CD14-positive monocyte (primary cell): ENCODE data around the gene PAPPA. TPM values are rescaled to one million over a fixed set of nuclear protein-coding genes. Genes with fewer than 3 reads are reported as not detected.

ENCODE experiments used
- DNase-seq, 3 donors: peaks; one replicate each; pipeline ENCODE4 v3.0.0-alpha.2; 2011 to 2022
- H2AFZ ChIP-seq: 2 replicates; pipeline ENCODE4 v1.6.0; 2012; ENCODE audit warnings: mild to moderate bottlenecking, low read depth, low read length, inconsistent platforms; ENCODE audit not compliant: insufficient read depth, poor library complexity, severe bottlenecking
- H3K27ac ChIP-seq, 2 donors: 1 replicate in 1 of 2; 2 replicates in 1 of 2; pipeline ENCODE4 v1.5.1; 2012 to 2013; ENCODE audit warnings: low read length in 2 of 2, control low read depth in 1 of 2, inconsistent platforms in 1 of 2, low read depth in 1 of 2, mild to moderate bottlenecking in 1 of 2
- H3K27me3 ChIP-seq, 2 donors: one replicate each; pipeline versions ENCODE4 v1.6.0 to v1.6.1; 2011 to 2013; ENCODE audit warnings: low read length in 2 of 2; ENCODE audit not compliant: control insufficient read depth in 2 of 2, insufficient read depth in 2 of 2
- H3K36me3 ChIP-seq, 2 donors: replicated peaks in 1 of 2; 1 replicate in 1 of 2; 2 replicates in 1 of 2; pipeline versions ENCODE4 v1.5.1 to v1.6.1; 2012 to 2013; ENCODE audit warnings: low read length in 2 of 2, control low read depth in 1 of 2, inconsistent platforms in 1 of 2, mild to moderate bottlenecking in 1 of 2; ENCODE audit not compliant: insufficient read depth in 2 of 2, control insufficient read depth in 1 of 2
- H3K4me1 ChIP-seq, 2 donors: 1 replicate in 1 of 2; 2 replicates in 1 of 2; pipeline versions ENCODE4 v1.5.1 to v1.6.1; 2012 to 2013; ENCODE audit warnings: low read length in 2 of 2, control low read depth in 1 of 2, inconsistent platforms in 1 of 2, mild to moderate bottlenecking in 1 of 2, moderate library complexity in 1 of 2; ENCODE audit not compliant: insufficient read depth in 2 of 2, control insufficient read depth in 1 of 2
- H3K4me2 ChIP-seq: replicated peaks from 2 replicates; pipeline ENCODE3; 2012; ENCODE audit warnings: low read length, moderate library complexity, mild to moderate bottlenecking; ENCODE audit not compliant: poor library complexity, severe bottlenecking; ENCODE audit errors: extremely low read depth
- H3K4me3 ChIP-seq, 3 experiments: fragments of 200-600 bp in 1 of 3; sonication (generic) in 1 of 3; replicated peaks in 1 of 3; 1 replicate in 2 of 3; 2 replicates in 1 of 3; pipeline ENCODE4 v1.5.1; 2011 to 2013; ENCODE audit warnings: low read length in 3 of 3, mild to moderate bottlenecking in 3 of 3, control low read depth in 2 of 3, low read depth in 2 of 3, inconsistent platforms in 1 of 3, moderate library complexity in 1 of 3
- H3K79me2 ChIP-seq: 2 replicates; pipeline ENCODE4 v1.6.0; 2012; ENCODE audit warnings: mild to moderate bottlenecking, control low read depth, inconsistent platforms, low read length, moderate library complexity; ENCODE audit not compliant: insufficient read depth
- H3K9ac ChIP-seq: 2 replicates; pipeline ENCODE4 v1.6.0; 2017; ENCODE audit warnings: low read length, mild to moderate bottlenecking; ENCODE audit not compliant: insufficient read depth, poor library complexity, severe bottlenecking
- H3K9me3 ChIP-seq, 2 donors: replicated peaks in 1 of 2; 1 replicate in 1 of 2; 2 replicates in 1 of 2; pipeline versions ENCODE4 v1.5.1 to v1.6.1; 2012 to 2013; ENCODE audit warnings: low read length in 2 of 2, control low read depth in 1 of 2; ENCODE audit not compliant: control insufficient read depth in 1 of 2, insufficient read depth in 1 of 2
- H4K20me1 ChIP-seq: 2 replicates; pipeline ENCODE4 v1.6.0; 2012; ENCODE audit warnings: mild to moderate bottlenecking, low read length, control low read depth, moderate library complexity; ENCODE audit not compliant: insufficient read depth
- H3K27ac Mint-ChIP-seq, 7 donors: one replicate each; pipeline ENCODE4 v1.8.0; 2020; ENCODE audit warnings: mild to moderate bottlenecking in 7 of 7, mixed read lengths in 7 of 7, moderate library complexity in 6 of 7, inconsistent platforms in 2 of 7
- H3K27me3 Mint-ChIP-seq, 3 donors: one replicate each; pipeline ENCODE4 v1.8.0; 2021 to 2022; ENCODE audit warnings: low read depth in 3 of 3, mild to moderate bottlenecking in 3 of 3, mixed read lengths in 3 of 3, moderate library complexity in 3 of 3, inconsistent platforms in 1 of 3
- H3K36me3 Mint-ChIP-seq, 2 donors: one replicate each; pipeline ENCODE4 v1.8.0; 2020; ENCODE audit warnings: mixed read lengths in 2 of 2, inconsistent platforms in 1 of 2, mild to moderate bottlenecking in 1 of 2
- H3K4me1 Mint-ChIP-seq: one replicate; pipeline ENCODE4 v1.8.0; 2020; ENCODE audit warnings: mild to moderate bottlenecking, mixed read lengths
- H3K4me3 Mint-ChIP-seq, 2 donors: one replicate each; pipeline ENCODE4 v1.8.0; 2020; ENCODE audit warnings: mild to moderate bottlenecking in 2 of 2, mixed read lengths in 2 of 2, moderate library complexity in 1 of 2
- H3K9me3 Mint-ChIP-seq, 7 donors: one replicate each; pipeline ENCODE4 v1.8.0; 2020 to 2022; ENCODE audit warnings: mixed read lengths in 7 of 7, mild to moderate bottlenecking in 6 of 7, moderate library complexity in 6 of 7, inconsistent platforms in 2 of 7
- WGBS: methylation state at CpG from one replicate; pipeline ENCODE4 v1.1.5; 2013; ENCODE audit warnings: missing lambda C conversion rate; ENCODE audit not compliant: insufficient coverage; 5-methylcytosine and 5-hydroxymethylcytosine counted together
- intact Hi-C, 2 donors: fragments of 100-400 bp; cut with micrococcal nuclease; formaldehyde crosslinking; loops; one replicate each; pipeline versions ENCODE4 v1.15.0 to v1.15.1; 2023
- polyA plus RNA-seq, 3 donors: library from polyadenylated mRNA; depleted of rRNA in 1 of 3; unstranded in 2 of 3; stranded (reverse) in 1 of 3; fragments of 300-500 nt in 2 of 3; fragments of >200 nt in 1 of 3; fragmentation: Illumina TruSeq in 2 of 3; gene quantifications; 1 replicate in 2 of 3; 2 replicates in 1 of 3; pipeline ENCODE4 v1.2.3, GENCODE V29; 2012 to 2021
- TF ChIP-seq, protein P1 (sequence below): fragments of 200-600 bp; IDR thresholded peaks from one replicate; pipeline ENCODE4 v1.8.0; 2022; ENCODE audit warnings: antibody characterized with exemption, mild to moderate bottlenecking

Gene PAPPA
- polyA plus RNA-seq, 3 donors = not detected

DNA sequence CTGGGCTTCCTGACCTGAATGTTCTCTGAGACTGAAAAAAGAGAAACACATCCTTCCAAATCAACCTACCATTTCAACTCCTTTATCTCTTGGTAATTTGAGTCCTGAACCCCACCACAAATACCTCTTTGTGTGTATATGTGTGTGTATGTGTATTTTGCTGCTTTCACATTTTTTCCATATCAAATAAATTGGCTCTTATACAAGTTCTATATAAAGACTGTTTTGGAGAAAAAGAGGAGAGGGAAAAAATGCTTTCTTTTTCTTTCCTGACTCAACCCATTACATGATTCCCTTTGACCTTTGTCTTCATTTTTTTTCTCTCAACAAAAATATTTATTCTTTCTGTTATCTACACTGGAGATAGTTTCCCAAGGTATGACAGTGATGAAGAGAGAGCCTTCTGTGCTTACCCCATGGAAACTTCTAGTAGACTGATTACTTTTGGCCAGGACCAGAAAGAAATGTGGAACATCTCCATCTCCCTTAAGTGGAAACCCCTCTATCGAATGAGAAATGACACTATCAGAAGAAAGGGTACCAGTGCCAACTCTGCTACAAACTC, 85.3 kb downstream of the PAPPA start:
- Histone ChIP-seq H3K27ac (no peak overlapping the region), H3K27me3 (no peaks in the 10 kb centered on the region), H2AFZ (no peak overlapping the region), H3K4me2 (no peak overlapping the region), H3K4me1 (no peaks in the 10 kb centered on the region), H3K36me3 (no peaks in the 10 kb centered on the region), H3K9me3 (peaks cover 2 to 3% of the 10 kb centered on the region in 2 donors), H4K20me1 (no peaks in the 10 kb centered on the region), H3K4me3 (no peak overlapping the region), H3K9ac (no peak overlapping the region), H3K79me2 (no peaks in the 10 kb centered on the region)
- no CpG with 5 or more reads among the region's 1 CpG for WGBS
- DNase-seq = no peak
- TF ChIP-seq, protein P1, sequence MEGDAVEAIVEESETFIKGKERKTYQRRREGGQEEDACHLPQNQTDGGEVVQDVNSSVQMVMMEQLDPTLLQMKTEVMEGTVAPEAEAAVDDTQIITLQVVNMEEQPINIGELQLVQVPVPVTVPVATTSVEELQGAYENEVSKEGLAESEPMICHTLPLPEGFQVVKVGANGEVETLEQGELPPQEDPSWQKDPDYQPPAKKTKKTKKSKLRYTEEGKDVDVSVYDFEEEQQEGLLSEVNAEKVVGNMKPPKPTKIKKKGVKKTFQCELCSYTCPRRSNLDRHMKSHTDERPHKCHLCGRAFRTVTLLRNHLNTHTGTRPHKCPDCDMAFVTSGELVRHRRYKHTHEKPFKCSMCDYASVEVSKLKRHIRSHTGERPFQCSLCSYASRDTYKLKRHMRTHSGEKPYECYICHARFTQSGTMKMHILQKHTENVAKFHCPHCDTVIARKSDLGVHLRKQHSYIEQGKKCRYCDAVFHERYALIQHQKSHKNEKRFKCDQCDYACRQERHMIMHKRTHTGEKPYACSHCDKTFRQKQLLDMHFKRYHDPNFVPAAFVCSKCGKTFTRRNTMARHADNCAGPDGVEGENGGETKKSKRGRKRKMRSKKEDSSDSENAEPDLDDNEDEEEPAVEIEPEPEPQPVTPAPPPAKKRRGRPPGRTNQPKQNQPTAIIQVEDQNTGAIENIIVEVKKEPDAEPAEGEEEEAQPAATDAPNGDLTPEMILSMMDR = no peak
- peaks cover 0 to 3% (median 0%) of the 10 kb centered on the region in 3 donors for H3K27me3 Mint-ChIP-seq
- no peak overlapping the region for H3K27ac Mint-ChIP-seq
- H3K4me3 Mint-ChIP-seq = no peak overlapping the region
- H3K4me1 Mint-ChIP-seq = no peaks in the 10 kb centered on the region
- H3K9me3 Mint-ChIP-seq = peaks cover 0 to 12% (median 3%) of the 10 kb centered on the region in 7 donors
- intact Hi-C loops = no loop called here
- no peaks in the 10 kb centered on the region for H3K36me3 Mint-ChIP-seq

GRCh38 chr9:116243708-116244107, 90.1 kb downstream of the PAPPA start:
- TF ChIP-seq, protein P1 = no peak
- H3K27me3 Mint-ChIP-seq = no peaks in the 10 kb centered on the region
- H3K9ac ChIP-seq = no peak overlapping the region
- intact Hi-C loops = no loop called here
- H3K9me3 Mint-ChIP-seq = no peaks in the 10 kb centered on the region
- no peaks in the 10 kb centered on the region for H3K79me2 ChIP-seq
- H4K20me1 ChIP-seq = no peaks in the 10 kb centered on the region
- no peak overlapping the region for H3K4me3 Mint-ChIP-seq
- no peaks in the 10 kb centered on the region for H3K36me3 Mint-ChIP-seq
- H2AFZ ChIP-seq = no peak overlapping the region
- no peaks in the 10 kb centered on the region for H3K36me3 ChIP-seq
- whole genome bisulfite sequencing = no CpG with 5 or more reads among the region's 1 CpG
- no peaks in the 10 kb centered on the region for H3K4me1 Mint-ChIP-seq
- H3K9me3 ChIP-seq = peaks cover 0 to 2% of the 10 kb centered on the region in 2 donors
- no peak overlapping the region for H3K4me3 ChIP-seq
- no peak overlapping the region for H3K27ac Mint-ChIP-seq
- H3K4me2 ChIP-seq = no peak overlapping the region
- no peak for DNase-seq
- H3K4me1 ChIP-seq = no peaks in the 10 kb centered on the region
- no peaks in the 10 kb centered on the region for H3K27me3 ChIP-seq
- H3K27ac ChIP-seq = no peak overlapping the region
